Measurements from ENCODE around the gene PIGP.

- TF ChIP-seq, protein P1, sequence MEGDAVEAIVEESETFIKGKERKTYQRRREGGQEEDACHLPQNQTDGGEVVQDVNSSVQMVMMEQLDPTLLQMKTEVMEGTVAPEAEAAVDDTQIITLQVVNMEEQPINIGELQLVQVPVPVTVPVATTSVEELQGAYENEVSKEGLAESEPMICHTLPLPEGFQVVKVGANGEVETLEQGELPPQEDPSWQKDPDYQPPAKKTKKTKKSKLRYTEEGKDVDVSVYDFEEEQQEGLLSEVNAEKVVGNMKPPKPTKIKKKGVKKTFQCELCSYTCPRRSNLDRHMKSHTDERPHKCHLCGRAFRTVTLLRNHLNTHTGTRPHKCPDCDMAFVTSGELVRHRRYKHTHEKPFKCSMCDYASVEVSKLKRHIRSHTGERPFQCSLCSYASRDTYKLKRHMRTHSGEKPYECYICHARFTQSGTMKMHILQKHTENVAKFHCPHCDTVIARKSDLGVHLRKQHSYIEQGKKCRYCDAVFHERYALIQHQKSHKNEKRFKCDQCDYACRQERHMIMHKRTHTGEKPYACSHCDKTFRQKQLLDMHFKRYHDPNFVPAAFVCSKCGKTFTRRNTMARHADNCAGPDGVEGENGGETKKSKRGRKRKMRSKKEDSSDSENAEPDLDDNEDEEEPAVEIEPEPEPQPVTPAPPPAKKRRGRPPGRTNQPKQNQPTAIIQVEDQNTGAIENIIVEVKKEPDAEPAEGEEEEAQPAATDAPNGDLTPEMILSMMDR (IDR thresholded peaks at IDR 0.05; ENCODE audit: low read depth, low read length, poor library complexity, severe bottlenecking), result no peak
- no peak for TF ChIP-seq EZH2phosphoT487 (IDR thresholded peaks at IDR 0.05; ENCODE audit: borderline replicate concordance, low read length)
Measured at GRCh38 chr21:37047079-37047478, 25.8 kb downstream of the PIGP start.
